A549 (cell line): Measurements from ENCODE around the gene CD8B. TPM values are rescaled to one million over a fixed set of nuclear protein-coding genes. Genes with fewer than 3 reads are reported as not detected.

Source experiments
- ATAC-seq, 2 experiments: fragments of 200-7000 bp in 1 of 2; fragments of >200 bp in 1 of 2; cut with Nextera tagmentation in 1 of 2; cut with Tn5 transposase in 1 of 2; 3 replicates each; pipeline versions ENCODE4 v1.8.0 to v1.9.1; 2018 to 2020; ENCODE audit warnings: mild to moderate bottlenecking in 1 of 2, moderate library complexity in 1 of 2
- CTCF ChIA-PET: fragments of 300-600 bp; sonication (Branson Sonifier 250); formaldehyde crosslinking; extraction: SDS; loops from one replicate; lab custom pipeline; 2021; ENCODE audit warnings: antibody characterized with exemption, inconsistent platforms; lab: Yijun Ruan, JAX
- POLR2A ChIA-PET: fragments of 350-600 bp; formaldehyde crosslinking; extraction: SDS; loops from one replicate; lab custom pipeline; 2021; ENCODE audit warnings: antibody characterized with exemption, inconsistent platforms; lab: Yijun Ruan, JAX
- DNase-seq, 2 experiments: peaks; one replicate each; pipeline versions ENCODE4 v3.0.0 to v3.0.0-alpha.2; 2011 to 2016; ENCODE audit warnings: low read depth in 1 of 2, low spot score in 1 of 2
- FAIRE-seq: peaks from 2 replicates; lab custom pipeline; 2011; peaks lifted over from hg19 to GRCh38; lab: Jason Lieb, UNC
- H3K27ac ChIP-seq, 2 experiments: fragments of >200 bp; sonication (Bioruptor Twin); formaldehyde crosslinking; 3 replicates each; pipeline ENCODE4 v1.5.1; 2016 to 2017
- H3K4me1 ChIP-seq: fragments of >200 bp; sonication (Bioruptor Twin); formaldehyde crosslinking; 3 replicates; pipeline ENCODE4 v1.6.1; 2016
- H3K4me2 ChIP-seq: fragments of >200 bp; sonication (Bioruptor Twin); formaldehyde crosslinking; 3 replicates; pipeline ENCODE4 v1.6.1; 2016
- H3K4me3 ChIP-seq: fragments of >200 bp; sonication (Bioruptor Twin); formaldehyde crosslinking; 3 replicates; pipeline ENCODE4 v1.5.1; 2016
- H3K9me3 ChIP-seq: fragments of >200 bp; sonication (Bioruptor Twin); formaldehyde crosslinking; 3 replicates; pipeline ENCODE4 v1.6.1; 2016
- BCL3 ChIP-seq: fragments of >200 bp; sonication (Bioruptor Twin); formaldehyde crosslinking; IDR thresholded peaks from 3 replicates; pipeline ENCODE4 v1.6.1; 2016
- CHD4 ChIP-seq: fragments of 200-600 bp; sonication (generic); IDR thresholded peaks from 2 replicates; pipeline ENCODE4 v1.6.1; 2016; ENCODE audit warnings: antibody characterized with exemption, mild to moderate bottlenecking, borderline replicate concordance
- CTCF ChIP-seq: fragments of >200 bp; sonication (Bioruptor Twin); formaldehyde crosslinking; IDR thresholded peaks from 3 replicates; pipeline ENCODE4 v1.5.1; 2016
- EP300 ChIP-seq, 2 experiments: fragments of >200 bp; sonication (Bioruptor Twin); formaldehyde crosslinking; IDR thresholded peaks; 2 replicates in 1 of 2; 3 replicates in 1 of 2; pipeline ENCODE4 v1.6.1; 2016 to 2017
- FOSB ChIP-seq: fragments of 250-450 bp; sonication (Bioruptor Pico); IDR thresholded peaks from 2 replicates; pipeline ENCODE4 v1.5.0; 2020; ENCODE audit warnings: mild to moderate bottlenecking, moderate library complexity
- GATA3 ChIP-seq: IDR thresholded peaks from 2 replicates; pipeline ENCODE4 v1.6.1; 2012; ENCODE audit warnings: borderline replicate concordance
- HEYL ChIP-seq: fragments of 250-450 bp; sonication (Bioruptor Pico); IDR thresholded peaks from 2 replicates; pipeline ENCODE4 v1.8.0; 2021; ENCODE audit warnings: mild to moderate bottlenecking, moderate library complexity
- HOXA7 ChIP-seq: fragments of 250-450 bp; sonication (Bioruptor Pico); IDR thresholded peaks from 2 replicates; pipeline ENCODE4 v1.5.0; 2020; ENCODE audit warnings: mild to moderate bottlenecking, moderate library complexity
- HOXB13 ChIP-seq: fragments of 250-450 bp; sonication (Bioruptor Pico); IDR thresholded peaks from 2 replicates; pipeline ENCODE4 v1.5.0; 2020; ENCODE audit warnings: low read depth, mild to moderate bottlenecking, moderate library complexity
- MAZ ChIP-seq: fragments of 150-350 bp; IDR thresholded peaks from 2 replicates; pipeline ENCODE4 v1.6.1; 2014; ENCODE audit warnings: antibody characterized with exemption, low read depth, low read length, borderline replicate concordance
- NR3C1 ChIP-seq: fragments of >200 bp; sonication (Bioruptor Twin); formaldehyde crosslinking; IDR thresholded peaks from 3 replicates; pipeline ENCODE4 v1.6.1; 2017
- POLR2A ChIP-seq: IDR thresholded peaks from 2 replicates; pipeline ENCODE4 v1.6.1; 2012; ENCODE audit warnings: mild to moderate bottlenecking, low read length
- RCOR1 ChIP-seq: fragments of 150-350 bp; IDR thresholded peaks from 2 replicates; pipeline ENCODE4 v1.6.1; 2014; ENCODE audit warnings: antibody characterized with exemption, low read length, low read depth
- SREBF2 ChIP-seq: fragments of 450-650 bp; IDR thresholded peaks from 2 replicates; pipeline ENCODE4 v1.6.1; 2014; ENCODE audit warnings: mild to moderate bottlenecking, moderate library complexity
- TFCP2L1 ChIP-seq: fragments of 250-450 bp; sonication (Bioruptor Pico); IDR thresholded peaks from 2 replicates; pipeline ENCODE4 v1.5.0; 2021; ENCODE audit warnings: mild to moderate bottlenecking
- USF2 ChIP-seq: fragments of 450-650 bp; IDR thresholded peaks from 2 replicates; pipeline ENCODE4 v1.6.1; 2014; ENCODE audit warnings: antibody characterized with exemption
- ZNF302 ChIP-seq: fragments of 250-450 bp; sonication (Bioruptor Pico); IDR thresholded peaks from 2 replicates; pipeline ENCODE4 v1.9.0; 2021; ENCODE audit warnings: inconsistent platforms, mild to moderate bottlenecking, moderate library complexity
- WGBS: methylation state at CpG from one replicate; pipeline ENCODE4 v1.1.6; 2017; ENCODE audit errors: missing lambda C conversion rate; 5-methylcytosine and 5-hydroxymethylcytosine counted together
- polyA plus RNA-seq, 4 experiments: library from polyadenylated mRNA; depleted of rRNA in 3 of 4; stranded (reverse); fragments of >200 nt; fragmentation: RNase III in 1 of 4; extraction: RNeasy Plus Mini Kit Qiagen cat#74134 plus additional on column Dnase treatment in 1 of 4; gene quantifications; 2 replicates in 3 of 4; 3 replicates in 1 of 4; pipeline ENCODE4 v1.2.3, GENCODE V29; 2011 to 2017
- TF ChIP-seq, protein P1 (sequence below): IDR thresholded peaks from 2 replicates; pipeline ENCODE4 v1.6.1; 2012
- TF ChIP-seq, protein P2 (sequence below): fragments of 150-350 bp; IDR thresholded peaks from 2 replicates; pipeline ENCODE4 v1.6.1; 2014; ENCODE audit warnings: low read depth, mild to moderate bottlenecking, low read length
- TF ChIP-seq, protein P3 (sequence below): fragments of 200-600 bp; sonication (generic); IDR thresholded peaks from 2 replicates; pipeline ENCODE4 v1.6.1; 2016; ENCODE audit warnings: antibody characterized with exemption, mild to moderate bottlenecking, moderate library complexity

CD8B gene
- polyA plus RNA-seq, 2 of the 4 experiments (the other 2 are of a cell fraction), result not detected

DNA sequence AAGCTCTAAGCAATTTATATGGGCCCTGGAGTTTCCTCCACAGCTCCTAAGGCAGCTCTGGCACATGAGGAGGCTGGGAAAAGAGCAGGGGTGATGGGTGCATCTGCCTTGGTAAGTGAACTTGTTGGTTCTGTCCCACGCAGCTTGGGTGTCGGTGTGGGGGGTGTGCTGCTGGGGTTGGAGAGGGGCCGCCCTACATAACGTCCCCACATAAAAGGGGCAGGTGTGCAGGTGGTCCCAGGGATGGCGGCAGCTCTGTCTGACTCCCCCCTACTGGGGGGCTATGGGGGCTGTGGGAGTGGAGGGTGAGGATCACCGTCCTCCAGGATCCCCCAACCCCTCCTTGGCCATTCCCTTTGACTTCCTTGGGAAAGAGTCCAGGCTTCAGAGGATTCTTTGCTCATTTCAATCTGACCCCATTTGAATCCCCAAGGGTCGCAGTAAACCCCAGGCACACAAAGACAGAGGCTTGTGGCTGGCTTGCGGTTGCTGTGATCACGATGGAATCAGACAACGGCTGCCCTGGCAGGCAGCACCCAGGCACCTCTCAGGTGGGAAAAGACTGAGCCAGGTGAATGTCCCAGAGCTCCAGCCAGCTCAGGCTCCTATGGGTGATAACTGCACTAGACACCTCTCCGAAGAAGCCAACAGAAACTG lies 36.5 kb downstream of the CD8B start:
- Histone ChIP-seq H3K27ac (no peak overlapping the region), H3K4me2 (no peak overlapping the region), H3K4me1 (no peaks in the 10 kb centered on the region), H3K4me3 (no peak overlapping the region), H3K9me3 (peaks cover 9% of the 10 kb centered on the region; the same call in 2 of the 3 replicates)
- 63% methylated on average over 11 of the region's 11 CpGs for WGBS
- ChIA-PET POLR2A (no interaction called here), CTCF (interaction anchor here (1.1 to 1.8 kb wide), 3 partner anchors 10 to 18 kb away, joined by 3 to 6 read pairs (median 4); no protein-coding TSS in a partner anchor)
- DNase-seq, result no peak
- no peak for FAIRE-seq
- no peak for TF ChIP-seq ZNF302 (CRISPR knock-in tag)
- no peak for TF ChIP-seq BCL3
- no peak for TF ChIP-seq TFCP2L1 (CRISPR knock-in tag)
- TF ChIP-seq HOXA7 (CRISPR knock-in tag), result no peak
- TF ChIP-seq RCOR1, result no peak
- TF ChIP-seq GATA3, result no peak
- TF ChIP-seq, protein P1, sequence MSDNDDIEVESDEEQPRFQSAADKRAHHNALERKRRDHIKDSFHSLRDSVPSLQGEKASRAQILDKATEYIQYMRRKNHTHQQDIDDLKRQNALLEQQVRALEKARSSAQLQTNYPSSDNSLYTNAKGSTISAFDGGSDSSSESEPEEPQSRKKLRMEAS, result no peak
- no peak for TF ChIP-seq SREBF2
- no peak for TF ChIP-seq HEYL
- no peak for TF ChIP-seq USF2
- TF ChIP-seq HOXB13 (CRISPR knock-in tag), result no peak
- no peak for TF ChIP-seq MAZ
- no peak for TF ChIP-seq EP300 (IDR thresholded peaks at IDR 0.05)
- TF ChIP-seq NR3C1, result no peak
- TF ChIP-seq CHD4, result no peak
- TF ChIP-seq POLR2A, result no peak
- no peak for TF ChIP-seq CTCF
- TF ChIP-seq, protein P2, sequence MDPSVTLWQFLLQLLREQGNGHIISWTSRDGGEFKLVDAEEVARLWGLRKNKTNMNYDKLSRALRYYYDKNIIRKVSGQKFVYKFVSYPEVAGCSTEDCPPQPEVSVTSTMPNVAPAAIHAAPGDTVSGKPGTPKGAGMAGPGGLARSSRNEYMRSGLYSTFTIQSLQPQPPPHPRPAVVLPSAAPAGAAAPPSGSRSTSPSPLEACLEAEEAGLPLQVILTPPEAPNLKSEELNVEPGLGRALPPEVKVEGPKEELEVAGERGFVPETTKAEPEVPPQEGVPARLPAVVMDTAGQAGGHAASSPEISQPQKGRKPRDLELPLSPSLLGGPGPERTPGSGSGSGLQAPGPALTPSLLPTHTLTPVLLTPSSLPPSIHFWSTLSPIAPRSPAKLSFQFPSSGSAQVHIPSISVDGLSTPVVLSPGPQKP, result no peak
- TF ChIP-seq, protein P3, sequence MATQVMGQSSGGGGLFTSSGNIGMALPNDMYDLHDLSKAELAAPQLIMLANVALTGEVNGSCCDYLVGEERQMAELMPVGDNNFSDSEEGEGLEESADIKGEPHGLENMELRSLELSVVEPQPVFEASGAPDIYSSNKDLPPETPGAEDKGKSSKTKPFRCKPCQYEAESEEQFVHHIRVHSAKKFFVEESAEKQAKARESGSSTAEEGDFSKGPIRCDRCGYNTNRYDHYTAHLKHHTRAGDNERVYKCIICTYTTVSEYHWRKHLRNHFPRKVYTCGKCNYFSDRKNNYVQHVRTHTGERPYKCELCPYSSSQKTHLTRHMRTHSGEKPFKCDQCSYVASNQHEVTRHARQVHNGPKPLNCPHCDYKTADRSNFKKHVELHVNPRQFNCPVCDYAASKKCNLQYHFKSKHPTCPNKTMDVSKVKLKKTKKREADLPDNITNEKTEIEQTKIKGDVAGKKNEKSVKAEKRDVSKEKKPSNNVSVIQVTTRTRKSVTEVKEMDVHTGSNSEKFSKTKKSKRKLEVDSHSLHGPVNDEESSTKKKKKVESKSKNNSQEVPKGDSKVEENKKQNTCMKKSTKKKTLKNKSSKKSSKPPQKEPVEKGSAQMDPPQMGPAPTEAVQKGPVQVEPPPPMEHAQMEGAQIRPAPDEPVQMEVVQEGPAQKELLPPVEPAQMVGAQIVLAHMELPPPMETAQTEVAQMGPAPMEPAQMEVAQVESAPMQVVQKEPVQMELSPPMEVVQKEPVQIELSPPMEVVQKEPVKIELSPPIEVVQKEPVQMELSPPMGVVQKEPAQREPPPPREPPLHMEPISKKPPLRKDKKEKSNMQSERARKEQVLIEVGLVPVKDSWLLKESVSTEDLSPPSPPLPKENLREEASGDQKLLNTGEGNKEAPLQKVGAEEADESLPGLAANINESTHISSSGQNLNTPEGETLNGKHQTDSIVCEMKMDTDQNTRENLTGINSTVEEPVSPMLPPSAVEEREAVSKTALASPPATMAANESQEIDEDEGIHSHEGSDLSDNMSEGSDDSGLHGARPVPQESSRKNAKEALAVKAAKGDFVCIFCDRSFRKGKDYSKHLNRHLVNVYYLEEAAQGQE, result no peak
- no peak for TF ChIP-seq FOSB (CRISPR knock-in tag)
- ATAC-seq, result no peak
